Parathyroid adenoma (tissue), 2 donors: Measurements from ENCODE around the gene AMDHD1.

ENCODE experiments used
- H2AFZ ChIP-seq: fragments of 300-600 bp; sonication (generic); one replicate; pipeline ENCODE4 v1.7.0; 2017; ENCODE audit warnings: antibody characterized with exemption, mild to moderate bottlenecking
- H3K27ac ChIP-seq: fragments of 300-600 bp; sonication (generic); one replicate; pipeline ENCODE4 v1.7.0; 2017
- H3K27me3 ChIP-seq: fragments of 300-600 bp; sonication (generic); one replicate; pipeline ENCODE4 v1.7.0; 2017; ENCODE audit warnings: low read length; ENCODE audit not compliant: control insufficient read depth, insufficient read depth
- H3K36me3 ChIP-seq: fragments of 300-600 bp; sonication (generic); one replicate; pipeline ENCODE4 v1.7.0; 2017; ENCODE audit warnings: low read length; ENCODE audit not compliant: control insufficient read depth, insufficient read depth
- H3K4me1 ChIP-seq: fragments of 300-600 bp; sonication (generic); one replicate; pipeline ENCODE4 v1.7.0; 2017; ENCODE audit warnings: control low read depth
- H3K4me2 ChIP-seq: fragments of 300-600 bp; sonication (generic); one replicate; pipeline ENCODE4 v1.7.0; 2017; ENCODE audit warnings: low read length
- H3K4me3 ChIP-seq: fragments of 300-600 bp; sonication (generic); one replicate; pipeline ENCODE4 v1.7.0; 2017; ENCODE audit warnings: low read depth, low read length
- H3K79me2 ChIP-seq: fragments of 300-600 bp; sonication (generic); one replicate; pipeline ENCODE4 v1.7.0; 2017; ENCODE audit warnings: control low read depth
- H3K9ac ChIP-seq: fragments of 300-600 bp; sonication (generic); one replicate; pipeline ENCODE4 v1.7.0; 2017; ENCODE audit warnings: mild to moderate bottlenecking
- H3K9me3 ChIP-seq: fragments of 300-600 bp; sonication (generic); one replicate; pipeline ENCODE4 v1.7.0; 2017; ENCODE audit warnings: low read length; ENCODE audit not compliant: control insufficient read depth
- TF ChIP-seq, protein P1 (sequence below): fragments of 300-600 bp; sonication (generic); IDR thresholded peaks from one replicate; pipeline ENCODE4 v1.7.0; 2017; ENCODE audit warnings: antibody characterized with exemption, mild to moderate bottlenecking
- donor health status: primary hyperparathyroidism.

Gene AMDHD1

GRCh38 chr12:95970905-95971304, 27.8 kb downstream of the AMDHD1 start:
- TF ChIP-seq, protein P1, sequence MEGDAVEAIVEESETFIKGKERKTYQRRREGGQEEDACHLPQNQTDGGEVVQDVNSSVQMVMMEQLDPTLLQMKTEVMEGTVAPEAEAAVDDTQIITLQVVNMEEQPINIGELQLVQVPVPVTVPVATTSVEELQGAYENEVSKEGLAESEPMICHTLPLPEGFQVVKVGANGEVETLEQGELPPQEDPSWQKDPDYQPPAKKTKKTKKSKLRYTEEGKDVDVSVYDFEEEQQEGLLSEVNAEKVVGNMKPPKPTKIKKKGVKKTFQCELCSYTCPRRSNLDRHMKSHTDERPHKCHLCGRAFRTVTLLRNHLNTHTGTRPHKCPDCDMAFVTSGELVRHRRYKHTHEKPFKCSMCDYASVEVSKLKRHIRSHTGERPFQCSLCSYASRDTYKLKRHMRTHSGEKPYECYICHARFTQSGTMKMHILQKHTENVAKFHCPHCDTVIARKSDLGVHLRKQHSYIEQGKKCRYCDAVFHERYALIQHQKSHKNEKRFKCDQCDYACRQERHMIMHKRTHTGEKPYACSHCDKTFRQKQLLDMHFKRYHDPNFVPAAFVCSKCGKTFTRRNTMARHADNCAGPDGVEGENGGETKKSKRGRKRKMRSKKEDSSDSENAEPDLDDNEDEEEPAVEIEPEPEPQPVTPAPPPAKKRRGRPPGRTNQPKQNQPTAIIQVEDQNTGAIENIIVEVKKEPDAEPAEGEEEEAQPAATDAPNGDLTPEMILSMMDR, result no peak
- Histone ChIP-seq H3K4me2 (no peak overlapping the region), H3K27me3 (no peaks in the 10 kb centered on the region), H3K79me2 (no peaks in the 10 kb centered on the region), H2AFZ (no peak overlapping the region), H3K27ac (no peak overlapping the region), H3K9me3 (no peaks in the 10 kb centered on the region), H3K4me3 (no peak overlapping the region), H3K36me3 (no peaks in the 10 kb centered on the region), H3K9ac (no peak overlapping the region), H3K4me1 (peaks cover 3% of the 10 kb centered on the region)

DNA sequence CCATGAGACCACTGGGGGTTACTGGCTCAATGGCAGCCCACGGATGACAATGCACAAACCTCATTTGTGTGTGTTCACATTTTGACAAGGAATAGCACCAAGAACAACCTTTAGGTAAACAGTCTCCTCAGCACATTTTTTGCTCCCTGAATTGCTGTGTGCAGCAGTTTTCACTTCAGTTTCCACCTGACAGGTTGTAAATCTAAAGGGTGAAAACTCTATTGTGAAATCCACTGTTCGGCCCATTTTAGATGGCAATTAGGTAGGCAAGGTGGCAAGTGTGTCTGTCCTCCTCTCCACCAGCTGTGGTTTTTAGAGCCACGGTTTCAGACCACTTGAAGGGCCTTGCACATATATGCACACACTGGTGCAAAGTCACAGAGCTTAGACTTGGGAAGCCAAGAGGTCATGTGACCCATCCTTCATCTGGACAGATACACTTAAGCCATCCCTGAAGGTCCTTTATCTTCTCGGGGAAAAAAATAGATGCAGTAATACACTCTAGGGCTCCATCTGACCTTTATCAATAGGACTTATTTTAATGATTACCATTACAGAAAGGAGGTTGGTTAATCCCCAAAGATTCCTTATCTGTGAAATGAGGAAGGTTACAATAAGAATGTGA, 29.8 kb downstream of the AMDHD1 start:
- H3K27ac ChIP-seq, result no peak overlapping the region
- TF ChIP-seq, protein P1, result no peak

DNA sequence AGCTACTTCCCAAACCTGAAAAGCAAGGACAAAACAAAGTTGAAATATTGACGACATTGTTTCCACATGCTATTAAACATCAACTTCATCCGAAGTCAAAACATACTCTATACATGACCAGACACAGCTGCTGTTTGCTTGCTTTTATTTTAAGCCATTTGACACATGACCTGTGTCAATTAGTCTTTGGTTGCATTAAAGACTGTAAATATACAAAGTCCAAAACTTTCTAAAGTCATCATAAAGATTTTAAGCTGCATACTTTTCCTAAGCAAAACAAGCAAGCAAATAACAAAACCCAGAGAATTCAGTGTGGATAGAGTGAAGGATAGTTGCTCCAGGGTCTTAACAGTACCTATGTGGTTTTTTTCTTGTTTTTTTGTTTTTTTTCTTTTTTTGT, 31.2 kb downstream of the AMDHD1 start:
- H3K27ac ChIP-seq, result no peak overlapping the region
- no peaks in the 10 kb centered on the region for H3K27me3 ChIP-seq
- H3K4me3 ChIP-seq, result no peak overlapping the region
- peaks cover 3% of the 10 kb centered on the region for H3K4me1 ChIP-seq
- no peaks in the 10 kb centered on the region for H3K79me2 ChIP-seq
- H3K4me2 ChIP-seq, result no peak overlapping the region
- H2AFZ ChIP-seq, result no peak overlapping the region
- TF ChIP-seq, protein P1, result no peak
- no peaks in the 10 kb centered on the region for H3K36me3 ChIP-seq
- H3K9ac ChIP-seq, result no peak overlapping the region
- no peaks in the 10 kb centered on the region for H3K9me3 ChIP-seq

More for the DNA sequence above, 29.8 kb downstream of the AMDHD1 start:
- Histone ChIP-seq H3K4me3 (peak overlapping the region; percentile 18), H3K9ac (no peak overlapping the region), H3K4me1 (peaks cover 3% of the 10 kb centered on the region), H3K36me3 (no peaks in the 10 kb centered on the region), H3K79me2 (no peaks in the 10 kb centered on the region), H2AFZ (peak overlapping the region; percentile 24), H3K9me3 (no peaks in the 10 kb centered on the region), H3K4me2 (peak overlapping the region; percentile 61), H3K27me3 (no peaks in the 10 kb centered on the region)

GRCh38 chr12:95975491-95975890, 32.4 kb downstream of the AMDHD1 start:
- no peak overlapping the region for H2AFZ ChIP-seq
- no peak overlapping the region for H3K27ac ChIP-seq
- no peaks in the 10 kb centered on the region for H3K27me3 ChIP-seq
- H3K9me3 ChIP-seq, result no peaks in the 10 kb centered on the region
- no peak overlapping the region for H3K9ac ChIP-seq
- peaks cover 3% of the 10 kb centered on the region for H3K4me1 ChIP-seq
- TF ChIP-seq, protein P1, result no peak
- no peaks in the 10 kb centered on the region for H3K79me2 ChIP-seq
- H3K4me3 ChIP-seq, result no peak overlapping the region
- H3K36me3 ChIP-seq, result no peaks in the 10 kb centered on the region
- H3K4me2 ChIP-seq, result no peak overlapping the region

GRCh38 chr12:95976416-95976832, 33.3 kb downstream of the AMDHD1 start:
- Histone ChIP-seq H3K27ac (no peak overlapping the region), H3K9me3 (no peaks in the 10 kb centered on the region), H3K36me3 (no peaks in the 10 kb centered on the region), H3K4me2 (no peak overlapping the region), H3K4me1 (peaks cover 3% of the 10 kb centered on the region), H3K27me3 (no peaks in the 10 kb centered on the region), H2AFZ (no peak overlapping the region), H3K4me3 (no peak overlapping the region), H3K79me2 (no peaks in the 10 kb centered on the region), H3K9ac (no peak overlapping the region)
- TF ChIP-seq, protein P1, result no peak
